ENCODE measurements around the gene SH3RF2. TPM values are rescaled to one million over a fixed set of nuclear protein-coding genes. Genes with fewer than 3 reads are reported as not detected.

The SH3RF2 gene
- total and polyA plus RNA-seq, 2 of the 13 experiments (the other 11 are each of a cell fraction or from before 2014, with no cell fraction given): 2.6 to 3.7 TPM

DNA sequence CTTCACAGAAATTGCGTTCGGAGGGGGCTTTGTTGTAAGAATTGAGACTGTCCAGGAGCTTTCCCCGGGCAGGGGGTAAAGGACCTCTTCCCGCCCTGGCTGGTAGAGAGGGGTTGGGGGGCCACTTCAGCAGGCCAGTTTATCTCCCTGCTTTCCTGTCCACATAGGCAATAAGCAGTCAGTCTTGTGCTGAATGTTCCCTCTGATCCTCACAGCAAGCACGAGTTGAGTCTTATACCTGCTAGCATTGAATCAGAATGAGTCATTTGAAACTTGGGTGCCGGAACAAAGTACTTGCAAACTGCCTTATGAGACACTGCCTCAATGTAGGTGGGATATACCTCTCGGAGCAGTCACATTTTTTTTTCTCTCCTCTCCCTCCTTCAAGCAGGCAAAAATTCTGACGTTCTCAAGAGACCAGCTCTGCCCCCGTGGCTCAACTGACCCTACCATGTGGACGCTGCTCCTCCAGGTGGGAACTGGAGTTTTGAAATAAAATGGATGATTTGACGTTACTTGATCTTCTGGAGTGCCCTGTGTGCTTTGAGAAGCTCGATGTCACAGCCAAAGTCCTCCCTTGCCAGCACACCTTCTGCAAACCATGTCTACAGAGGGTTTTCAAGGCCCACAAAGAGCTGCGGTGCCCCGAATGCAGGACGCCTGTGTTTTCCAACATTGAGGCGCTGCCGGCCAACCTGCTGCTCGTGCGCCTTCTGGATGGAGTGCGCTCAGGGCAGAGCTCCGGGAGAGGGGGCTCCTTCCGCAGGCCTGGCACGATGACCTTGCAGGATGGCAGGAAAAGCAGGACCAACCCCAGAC lies 1.3 kb downstream of the SH3RF2 start (continued):
- TF ChIP-seq, protein P1, sequence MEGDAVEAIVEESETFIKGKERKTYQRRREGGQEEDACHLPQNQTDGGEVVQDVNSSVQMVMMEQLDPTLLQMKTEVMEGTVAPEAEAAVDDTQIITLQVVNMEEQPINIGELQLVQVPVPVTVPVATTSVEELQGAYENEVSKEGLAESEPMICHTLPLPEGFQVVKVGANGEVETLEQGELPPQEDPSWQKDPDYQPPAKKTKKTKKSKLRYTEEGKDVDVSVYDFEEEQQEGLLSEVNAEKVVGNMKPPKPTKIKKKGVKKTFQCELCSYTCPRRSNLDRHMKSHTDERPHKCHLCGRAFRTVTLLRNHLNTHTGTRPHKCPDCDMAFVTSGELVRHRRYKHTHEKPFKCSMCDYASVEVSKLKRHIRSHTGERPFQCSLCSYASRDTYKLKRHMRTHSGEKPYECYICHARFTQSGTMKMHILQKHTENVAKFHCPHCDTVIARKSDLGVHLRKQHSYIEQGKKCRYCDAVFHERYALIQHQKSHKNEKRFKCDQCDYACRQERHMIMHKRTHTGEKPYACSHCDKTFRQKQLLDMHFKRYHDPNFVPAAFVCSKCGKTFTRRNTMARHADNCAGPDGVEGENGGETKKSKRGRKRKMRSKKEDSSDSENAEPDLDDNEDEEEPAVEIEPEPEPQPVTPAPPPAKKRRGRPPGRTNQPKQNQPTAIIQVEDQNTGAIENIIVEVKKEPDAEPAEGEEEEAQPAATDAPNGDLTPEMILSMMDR (CRISPR knock-in tag; IDR thresholded peaks at IDR 0.05): peak; percentile 22; the same call in 1 of the 2 replicates
- no peak for TF ChIP-seq ZNF674 (CRISPR knock-in tag; IDR thresholded peaks at IDR 0.05; ENCODE audit: low read depth)
- TF ChIP-seq ZKSCAN5 (CRISPR knock-in tag; IDR thresholded peaks at IDR 0.05): no peak
- no peak for TF ChIP-seq ZNF234 (CRISPR knock-in tag; conservative IDR thresholded peaks at IDR 0.05)
- TF ChIP-seq, protein P2, sequence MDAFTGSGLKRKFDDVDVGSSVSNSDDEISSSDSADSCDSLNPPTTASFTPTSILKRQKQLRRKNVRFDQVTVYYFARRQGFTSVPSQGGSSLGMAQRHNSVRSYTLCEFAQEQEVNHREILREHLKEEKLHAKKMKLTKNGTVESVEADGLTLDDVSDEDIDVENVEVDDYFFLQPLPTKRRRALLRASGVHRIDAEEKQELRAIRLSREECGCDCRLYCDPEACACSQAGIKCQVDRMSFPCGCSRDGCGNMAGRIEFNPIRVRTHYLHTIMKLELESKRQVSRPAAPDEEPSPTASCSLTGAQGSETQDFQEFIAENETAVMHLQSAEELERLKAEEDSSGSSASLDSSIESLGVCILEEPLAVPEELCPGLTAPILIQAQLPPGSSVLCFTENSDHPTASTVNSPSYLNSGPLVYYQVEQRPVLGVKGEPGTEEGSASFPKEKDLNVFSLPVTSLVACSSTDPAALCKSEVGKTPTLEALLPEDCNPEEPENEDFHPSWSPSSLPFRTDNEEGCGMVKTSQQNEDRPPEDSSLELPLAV (CRISPR knock-in tag; conservative IDR thresholded peaks at IDR 0.05; ENCODE audit: low read depth): no peak
- no peak for TF ChIP-seq SAFB2 (CRISPR knock-in tag; IDR thresholded peaks at IDR 0.05; ENCODE audit: borderline replicate concordance, low read depth)
- TF ChIP-seq, protein P3, sequence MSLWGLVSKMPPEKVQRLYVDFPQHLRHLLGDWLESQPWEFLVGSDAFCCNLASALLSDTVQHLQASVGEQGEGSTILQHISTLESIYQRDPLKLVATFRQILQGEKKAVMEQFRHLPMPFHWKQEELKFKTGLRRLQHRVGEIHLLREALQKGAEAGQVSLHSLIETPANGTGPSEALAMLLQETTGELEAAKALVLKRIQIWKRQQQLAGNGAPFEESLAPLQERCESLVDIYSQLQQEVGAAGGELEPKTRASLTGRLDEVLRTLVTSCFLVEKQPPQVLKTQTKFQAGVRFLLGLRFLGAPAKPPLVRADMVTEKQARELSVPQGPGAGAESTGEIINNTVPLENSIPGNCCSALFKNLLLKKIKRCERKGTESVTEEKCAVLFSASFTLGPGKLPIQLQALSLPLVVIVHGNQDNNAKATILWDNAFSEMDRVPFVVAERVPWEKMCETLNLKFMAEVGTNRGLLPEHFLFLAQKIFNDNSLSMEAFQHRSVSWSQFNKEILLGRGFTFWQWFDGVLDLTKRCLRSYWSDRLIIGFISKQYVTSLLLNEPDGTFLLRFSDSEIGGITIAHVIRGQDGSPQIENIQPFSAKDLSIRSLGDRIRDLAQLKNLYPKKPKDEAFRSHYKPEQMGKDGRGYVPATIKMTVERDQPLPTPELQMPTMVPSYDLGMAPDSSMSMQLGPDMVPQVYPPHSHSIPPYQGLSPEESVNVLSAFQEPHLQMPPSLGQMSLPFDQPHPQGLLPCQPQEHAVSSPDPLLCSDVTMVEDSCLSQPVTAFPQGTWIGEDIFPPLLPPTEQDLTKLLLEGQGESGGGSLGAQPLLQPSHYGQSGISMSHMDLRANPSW (CRISPR knock-in tag; IDR thresholded peaks at IDR 0.05; ENCODE audit: borderline replicate concordance): no peak
- TF ChIP-seq ZNF12 (CRISPR knock-in tag; IDR thresholded peaks at IDR 0.05): peak; percentile 89
- peak; percentile 62 for TF ChIP-seq RBFOX2 (IDR thresholded peaks at IDR 0.05; ENCODE audit: low read depth, low read length)
- no peak for TF ChIP-seq MXI1 (IDR thresholded peaks at IDR 0.05; ENCODE audit: borderline replicate concordance, low read depth, low read length)
- TF ChIP-seq HOXA9 (CRISPR knock-in tag; IDR thresholded peaks at IDR 0.05; ENCODE audit: borderline replicate concordance): no peak
- TF ChIP-seq, protein P4, sequence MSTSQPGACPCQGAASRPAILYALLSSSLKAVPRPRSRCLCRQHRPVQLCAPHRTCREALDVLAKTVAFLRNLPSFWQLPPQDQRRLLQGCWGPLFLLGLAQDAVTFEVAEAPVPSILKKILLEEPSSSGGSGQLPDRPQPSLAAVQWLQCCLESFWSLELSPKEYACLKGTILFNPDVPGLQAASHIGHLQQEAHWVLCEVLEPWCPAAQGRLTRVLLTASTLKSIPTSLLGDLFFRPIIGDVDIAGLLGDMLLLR (CRISPR knock-in tag; IDR thresholded peaks at IDR 0.05): no peak
- no peak for TF ChIP-seq ZNF564 (CRISPR knock-in tag; IDR thresholded peaks at IDR 0.05)
- no peak for TF ChIP-seq ZNF737 (CRISPR knock-in tag; IDR thresholded peaks at IDR 0.05; ENCODE audit: borderline replicate concordance)
- TF ChIP-seq ZNF572 (CRISPR knock-in tag; IDR thresholded peaks at IDR 0.05): no peak
- TF ChIP-seq ZNF678 (CRISPR knock-in tag; IDR thresholded peaks at IDR 0.05): no peak
- no peak for TF ChIP-seq ZNF501 (CRISPR knock-in tag; IDR thresholded peaks at IDR 0.05)
- TF ChIP-seq, protein P5, sequence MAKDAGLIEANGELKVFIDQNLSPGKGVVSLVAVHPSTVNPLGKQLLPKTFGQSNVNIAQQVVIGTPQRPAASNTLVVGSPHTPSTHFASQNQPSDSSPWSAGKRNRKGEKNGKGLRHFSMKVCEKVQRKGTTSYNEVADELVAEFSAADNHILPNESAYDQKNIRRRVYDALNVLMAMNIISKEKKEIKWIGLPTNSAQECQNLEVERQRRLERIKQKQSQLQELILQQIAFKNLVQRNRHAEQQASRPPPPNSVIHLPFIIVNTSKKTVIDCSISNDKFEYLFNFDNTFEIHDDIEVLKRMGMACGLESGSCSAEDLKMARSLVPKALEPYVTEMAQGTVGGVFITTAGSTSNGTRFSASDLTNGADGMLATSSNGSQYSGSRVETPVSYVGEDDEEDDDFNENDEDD (CRISPR knock-in tag; IDR thresholded peaks at IDR 0.05; ENCODE audit: borderline replicate concordance): no peak
- TF ChIP-seq ZNF136 (CRISPR knock-in tag; IDR thresholded peaks at IDR 0.05; ENCODE audit: low read depth): no peak
- TF ChIP-seq MAF1 (CRISPR knock-in tag; IDR thresholded peaks at IDR 0.05; ENCODE audit: borderline replicate concordance): no peak
- no peak for TF ChIP-seq RBM39 (IDR thresholded peaks at IDR 0.05; ENCODE audit: low read depth, low read length, poor library complexity, severe bottlenecking)
